GM19238 (cell line): ENCODE data around the gene JARID2.

Source experiments
- DNase-seq: peaks from one replicate; pipeline ENCODE4 v3.0.0; 2011; ENCODE audit warnings: low spot score; ENCODE audit not compliant: insufficient read length

The JARID2 gene

DNA sequence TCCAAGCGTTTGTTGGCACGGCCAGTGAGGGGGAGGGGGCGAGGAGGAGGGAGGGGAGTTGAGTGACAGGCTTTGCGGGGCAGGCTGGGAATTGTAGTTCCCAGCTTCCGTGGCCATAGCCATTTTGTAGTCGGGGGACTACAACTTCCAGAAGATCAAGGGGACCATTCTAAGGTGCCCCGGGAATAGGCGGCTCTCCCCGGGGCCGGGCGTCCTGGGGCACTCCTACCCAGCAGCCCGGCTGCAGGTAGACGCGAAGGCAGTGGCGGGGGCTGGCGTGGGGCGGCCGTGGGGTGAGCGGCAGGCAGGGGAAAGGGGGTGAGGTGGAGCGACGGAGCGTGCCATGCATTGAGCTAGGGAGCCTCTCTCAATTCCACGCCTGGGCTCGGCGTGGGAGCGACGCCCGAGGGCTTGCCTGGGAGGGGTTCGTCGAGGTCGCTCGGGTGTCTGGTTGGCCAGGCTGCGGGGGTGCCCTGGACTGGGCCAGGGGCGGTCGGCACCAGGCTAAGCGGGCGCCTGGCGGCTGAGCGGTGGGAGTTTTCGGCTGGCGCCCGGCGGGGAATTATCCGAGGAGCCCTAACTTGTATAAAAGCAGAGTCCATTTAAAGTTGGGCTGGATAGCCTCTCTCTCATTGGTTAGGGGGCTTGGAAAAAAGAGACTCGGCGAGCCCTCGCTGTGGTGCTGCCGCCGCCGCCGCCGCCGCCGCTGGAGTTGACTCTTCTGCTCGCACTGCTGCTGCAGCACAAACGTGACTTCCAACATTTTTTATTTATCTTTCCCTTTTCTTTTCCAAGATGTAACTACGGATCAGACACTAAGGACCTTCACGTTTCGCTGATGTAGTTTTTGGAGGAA, at the start of gene JARID2:
Gene JARID2, plus strand, starts transcription at position 709 of the 856 bp plus-strand sequence. CDS start 471 bp downstream, outside the sequence.
- DNase-seq: peak; percentile 89

DNA sequence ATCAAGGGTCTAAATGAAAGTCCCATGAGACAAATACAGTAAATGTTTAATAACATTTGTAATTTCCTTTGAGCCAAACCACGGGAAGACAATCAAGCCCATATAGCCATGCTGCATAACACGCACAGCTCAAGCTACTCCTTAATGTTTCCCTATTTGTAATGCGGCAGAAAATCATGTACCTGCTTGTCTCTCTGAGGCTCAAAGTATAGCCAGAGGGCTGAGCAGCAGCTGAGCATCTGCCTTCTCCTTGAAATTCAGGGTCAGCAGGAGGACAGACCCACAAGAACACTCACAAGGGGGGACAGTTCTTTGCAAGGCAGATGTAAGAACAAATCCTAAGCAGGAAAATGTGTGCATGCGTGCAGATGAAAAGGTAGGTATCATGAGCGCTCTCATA, 45.8 kb upstream of the JARID2 start:
- DNase-seq: no peak

- no peak for DNase-seq
Measured at GRCh38 chr6:15205321-15205720, 40.5 kb upstream of the JARID2 start.

- no peak for DNase-seq
Measured at GRCh38 chr6:15206887-15207286, 39.0 kb upstream of the JARID2 start.

DNA sequence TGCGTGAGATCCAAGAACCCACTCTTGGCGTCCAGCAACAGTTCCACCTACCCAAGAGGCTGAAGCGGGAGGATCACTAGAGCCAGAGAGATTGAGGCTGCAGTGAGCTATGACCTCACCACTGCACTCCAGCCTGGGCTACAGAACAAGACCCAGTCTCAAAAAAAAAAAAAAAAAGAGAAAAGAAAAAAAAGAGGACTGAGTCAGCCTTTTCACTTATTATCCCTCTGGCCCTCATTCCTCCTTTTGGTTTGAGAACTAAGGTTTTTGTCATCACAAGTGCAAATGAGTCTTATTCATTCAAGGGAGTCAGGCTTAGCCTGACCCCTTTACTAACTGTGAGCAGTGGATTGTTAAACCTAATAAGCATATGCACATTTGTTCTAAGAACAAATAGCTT, 37.9 kb upstream of the JARID2 start:
- no peak for DNase-seq

DNA sequence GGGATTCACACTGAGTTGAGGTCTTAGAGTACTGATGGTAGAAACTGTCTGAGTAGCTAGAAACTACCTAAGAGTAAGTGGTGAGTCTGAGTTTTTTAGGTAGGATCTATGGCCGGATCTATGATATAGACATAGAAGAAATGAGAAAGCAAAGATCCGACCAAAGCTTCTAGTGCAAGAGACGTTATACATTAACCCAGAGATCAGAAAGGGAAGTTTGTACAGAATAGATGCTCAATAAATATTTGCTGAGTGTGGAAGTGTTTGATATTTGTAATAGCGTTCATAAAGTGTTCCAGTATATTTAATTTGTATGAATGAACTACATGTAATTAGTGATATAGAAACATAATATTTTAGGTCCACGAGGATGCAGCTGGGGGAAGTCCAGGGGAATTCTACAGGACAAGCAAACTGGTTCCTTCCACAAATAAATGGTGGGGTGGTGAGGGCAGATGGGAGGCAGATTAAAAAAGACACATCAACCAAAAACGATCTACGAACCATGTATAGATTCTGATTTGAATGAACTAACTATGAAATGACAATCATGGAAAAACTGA, 31.9 kb upstream of the JARID2 start:
- DNase-seq: no peak

- DNase-seq: no peak
Measured at GRCh38 chr6:15218401-15218800, 27.5 kb upstream of the JARID2 start.

GRCh38 chr6:15220062-15220461, 25.8 kb upstream of the JARID2 start:
- no peak for DNase-seq

DNA sequence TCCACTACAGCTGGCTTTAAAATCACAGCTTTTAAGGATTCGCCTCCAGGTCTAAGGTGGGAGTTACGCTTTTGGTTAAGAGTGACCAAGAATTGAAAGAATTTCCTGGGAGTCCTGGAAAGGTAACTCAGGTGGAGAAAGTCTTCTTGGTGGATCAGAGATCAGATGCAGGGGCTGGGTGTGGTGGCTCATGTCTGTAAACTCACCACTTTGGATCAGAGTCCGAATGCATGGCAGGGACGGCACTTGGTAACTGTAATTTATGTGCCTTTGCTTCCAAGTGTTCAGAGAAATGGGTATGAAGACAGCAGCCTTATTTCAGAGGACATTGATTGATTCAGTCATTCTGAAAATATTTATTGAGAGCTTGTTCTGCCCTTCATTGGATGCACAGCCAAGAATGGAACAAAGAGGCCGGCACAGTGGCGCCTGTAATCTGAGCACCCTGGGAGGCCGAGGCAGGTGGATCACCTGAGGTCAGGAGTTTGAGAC, 18.0 kb upstream of the JARID2 start:
- no peak for DNase-seq

DNA sequence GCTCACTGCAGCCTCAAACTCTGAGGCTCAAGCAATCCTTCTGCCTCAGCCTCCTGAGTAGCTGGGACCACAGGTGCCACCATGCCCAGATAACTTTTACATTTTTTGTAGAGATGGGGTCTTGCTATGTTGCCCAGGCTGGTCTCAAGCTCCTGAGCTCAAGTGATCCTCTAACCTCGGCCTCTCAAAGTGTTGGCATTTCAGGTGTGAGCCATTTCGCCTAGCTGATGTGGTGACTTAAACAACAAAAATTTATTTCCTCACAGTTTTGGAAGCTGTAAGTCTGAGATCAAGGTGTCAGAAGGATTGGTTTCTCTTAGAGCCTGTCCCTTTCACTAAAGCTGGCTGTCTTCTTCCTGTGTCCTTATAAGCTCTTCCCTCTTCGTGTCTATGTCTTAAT, 15.0 kb upstream of the JARID2 start:
- no peak for DNase-seq

- no peak for DNase-seq
Measured at GRCh38 chr6:15232836-15233510, 12.9 kb upstream of the JARID2 start.

GRCh38 chr6:15234068-15234758, 11.7 kb upstream of the JARID2 start:
- no peak for DNase-seq

DNA sequence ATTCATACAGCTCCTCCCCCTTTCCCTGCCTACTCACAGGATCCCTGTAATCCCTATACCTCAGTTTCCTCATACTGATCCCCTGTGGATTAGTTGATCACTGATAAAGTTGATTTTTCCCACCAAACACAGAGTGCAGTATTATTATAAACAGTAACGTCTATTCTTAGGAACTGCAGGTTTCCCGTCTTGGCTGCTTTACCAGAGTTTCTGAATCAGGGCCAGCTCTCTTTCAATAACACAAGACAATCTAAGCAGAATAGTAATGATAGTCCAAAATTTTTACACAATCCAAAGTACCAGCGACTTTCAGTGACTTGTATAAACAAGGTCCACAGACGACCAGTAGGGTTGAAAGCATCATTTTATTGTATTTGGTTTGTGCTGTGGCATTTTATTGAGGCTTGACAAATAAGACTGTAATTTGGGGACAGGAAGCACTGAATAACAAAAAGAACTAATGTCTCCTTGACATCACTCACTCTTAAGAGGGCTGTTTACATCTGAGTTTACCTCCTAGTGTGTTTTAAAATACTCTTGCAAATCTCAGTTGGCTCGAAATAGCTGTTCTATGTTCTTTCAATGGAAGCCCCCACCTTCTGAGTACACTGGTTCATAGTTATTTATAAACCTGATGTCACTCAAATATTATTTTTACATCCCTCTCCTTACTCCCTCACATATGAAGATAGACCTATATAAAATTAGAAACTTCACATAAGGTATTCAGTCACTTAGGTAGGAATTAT, 6.1 kb upstream of the JARID2 start:
- DNase-seq: no peak

DNA sequence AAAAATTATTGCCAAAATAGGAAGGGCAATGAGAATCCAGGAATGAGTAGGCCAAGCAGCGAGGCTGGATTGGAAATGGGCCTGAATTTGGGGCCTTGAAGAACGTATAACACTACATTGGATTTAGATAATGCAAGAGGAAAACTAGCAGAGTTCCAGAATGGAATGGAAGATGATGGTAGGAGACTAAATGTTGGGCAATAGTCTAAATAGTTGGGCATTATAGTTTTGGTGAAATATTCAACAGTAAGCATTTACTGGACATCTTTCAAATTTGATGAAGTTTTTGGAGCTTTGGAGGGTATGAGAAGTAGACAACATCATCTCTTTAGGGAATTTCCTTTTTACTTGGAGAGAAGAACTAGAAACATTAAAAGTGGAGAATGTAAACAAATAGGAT, 3.4 kb upstream of the JARID2 start:
- no peak for DNase-seq

DNA sequence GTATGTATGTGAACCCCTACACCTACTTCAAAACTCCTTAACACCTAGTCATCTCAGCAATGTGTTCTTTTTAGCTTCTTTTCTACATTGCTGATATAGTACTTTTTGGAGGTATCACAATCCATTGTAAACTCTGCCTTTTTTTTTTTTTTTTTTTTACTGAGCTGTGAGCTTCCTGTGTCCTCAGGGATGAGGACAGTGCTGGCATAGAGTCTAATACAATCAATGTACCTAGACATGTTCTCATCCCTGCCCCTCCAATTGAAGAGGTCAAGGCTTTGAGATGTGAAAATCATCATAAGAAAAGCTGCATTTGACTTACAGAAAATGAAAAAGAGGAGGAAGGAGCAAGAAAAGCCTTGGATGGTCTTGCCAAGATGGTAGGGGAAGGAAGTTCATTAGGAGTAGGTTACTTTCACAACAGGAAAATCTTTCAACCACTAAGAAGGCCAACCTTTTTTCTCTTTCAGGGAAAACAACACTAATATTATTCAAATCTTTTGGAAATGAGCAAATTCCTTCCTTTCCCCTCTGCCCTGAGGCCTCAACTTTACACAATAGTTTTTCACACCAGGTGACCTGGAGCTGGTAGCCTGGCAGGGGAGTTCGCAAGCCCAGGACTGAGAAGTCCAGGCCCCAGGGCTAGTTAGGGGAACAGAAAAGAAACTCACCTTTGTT, 2.8 kb upstream of the JARID2 start:
- DNase-seq: no peak

DNA sequence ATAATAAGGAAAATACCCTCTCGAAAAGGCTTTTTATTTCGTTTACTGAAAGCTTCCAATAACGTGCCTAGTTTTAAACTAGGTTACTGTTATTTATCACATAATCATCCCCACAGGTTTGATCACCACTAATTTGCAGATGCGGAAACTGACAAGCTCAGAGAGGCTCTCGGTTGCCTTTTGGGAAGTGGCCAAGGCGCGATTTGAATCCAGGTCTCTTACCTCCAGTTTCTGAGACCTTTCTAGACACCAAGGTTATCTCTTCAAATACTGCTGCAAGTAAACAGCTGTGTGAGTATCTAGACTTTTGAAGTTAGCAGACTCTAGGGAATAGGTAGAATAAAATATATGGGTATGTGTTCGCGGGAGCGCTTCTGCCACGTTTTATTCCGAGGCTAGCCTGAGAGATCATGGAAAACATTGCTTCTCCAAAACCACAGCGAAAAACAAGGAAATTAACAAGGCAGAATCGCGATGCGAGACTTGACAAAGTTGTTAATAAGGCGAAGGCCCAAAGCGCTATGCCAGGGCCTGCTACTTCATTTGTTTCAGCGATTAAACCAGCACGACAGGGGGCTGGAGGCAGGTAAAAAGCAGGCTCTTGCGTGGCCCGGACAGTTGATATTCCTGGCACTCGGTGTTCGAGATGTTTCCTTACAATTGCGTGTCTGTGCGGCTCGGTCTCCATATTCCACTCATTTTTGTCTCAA, 1.8 kb upstream of the JARID2 start:
- no peak for DNase-seq

GRCh38 chr6:15244620-15245360, 1.1 kb upstream of the JARID2 start:
- peak; percentile 50 for DNase-seq

DNA sequence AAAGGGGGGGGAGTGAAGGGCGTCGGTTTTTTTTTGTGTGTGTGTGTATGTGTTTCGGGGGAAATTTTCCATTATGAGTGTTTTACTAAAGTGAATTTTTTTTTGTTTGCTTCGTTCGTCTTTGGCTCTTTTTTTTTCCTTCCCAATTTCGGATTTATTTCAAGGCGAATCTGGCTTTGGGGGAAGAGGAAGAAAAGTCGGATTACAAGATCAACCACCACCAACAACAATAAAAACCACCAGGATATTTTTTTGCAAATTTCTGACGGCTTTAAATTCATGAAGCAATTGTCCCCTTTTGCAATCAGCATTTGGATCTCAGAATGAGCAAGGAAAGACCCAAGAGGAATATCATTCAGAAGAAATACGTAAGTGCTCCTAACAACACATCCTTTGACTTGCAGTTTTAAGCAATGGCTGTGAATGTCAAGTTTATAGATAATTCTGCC, 372 bp downstream of the JARID2 start:
- DNase-seq: no peak
